ENCODE data around the gene LOXHD1.

DNA sequence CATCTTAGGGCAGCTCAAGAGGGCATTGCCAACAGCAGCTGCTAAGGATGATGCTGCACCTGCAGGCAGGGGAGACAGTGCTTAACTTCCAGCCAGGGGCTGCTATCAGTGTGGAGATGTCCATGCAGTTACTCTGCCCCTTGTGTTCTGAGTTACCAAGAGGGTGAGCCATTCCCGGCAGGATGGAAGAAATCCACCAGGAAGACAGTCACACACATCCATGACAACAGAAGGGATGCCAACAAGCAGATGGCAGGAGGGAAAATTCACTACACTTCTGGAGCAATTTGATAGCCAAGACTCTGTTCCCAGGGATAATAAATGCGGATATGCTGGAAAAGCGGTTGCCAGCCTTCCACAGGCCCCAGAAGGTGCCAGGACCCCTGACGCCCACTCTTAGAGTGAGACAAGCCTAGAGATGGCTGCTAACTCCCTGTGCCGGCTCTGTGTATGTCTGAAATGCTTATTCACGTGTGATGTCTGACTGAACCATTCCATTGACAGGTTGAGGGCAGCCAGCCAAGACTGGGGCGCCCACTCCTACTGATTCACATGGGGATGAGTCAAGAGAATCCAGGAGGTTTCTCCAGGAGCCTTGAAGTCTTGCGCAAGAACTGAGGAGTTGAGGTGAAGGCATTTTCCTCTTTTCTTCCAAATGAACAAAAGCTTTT lies 24.5 kb downstream of the LOXHD1 start:
- TF ChIP-seq CTCF (IDR thresholded peaks at IDR 0.05 in 4 of 5, conservative IDR thresholded peaks at IDR 0.05 in 1 of 5) (no peak), POLR2A (IDR thresholded peaks at IDR 0.05) (no peak)

Measured in gastrocnemius medialis (tissue), 4 donors.